Osteoblast (primary cell): ENCODE measurements around the gene PDS5B. TPM values are rescaled to one million over a fixed set of nuclear protein-coding genes. Genes with fewer than 3 reads are reported as not detected.
"Not testable (repeated sequence)": the region's sequence is repeated elsewhere in the genome, so short reads cannot be mapped to it uniquely, and the experiment has no call there.

Source experiments
- DNase-seq: peaks from one replicate; pipeline ENCODE4 v3.0.0; 2011; ENCODE audit warnings: low spot score, mixed read lengths; ENCODE audit not compliant: insufficient read length; ENCODE audit errors: missing footprints
- H2AFZ ChIP-seq: 2 replicates; pipeline ENCODE4 v1.6.0; 2011; ENCODE audit warnings: mild to moderate bottlenecking, low read length
- H3K27ac ChIP-seq: 2 replicates; pipeline ENCODE4 v1.5.1; 2011; ENCODE audit warnings: mild to moderate bottlenecking, low read depth, low read length, moderate library complexity
- H3K27me3 ChIP-seq: 2 replicates; pipeline ENCODE4 v1.6.0; 2012; ENCODE audit warnings: mild to moderate bottlenecking, control low read depth, inconsistent platforms, low read length, moderate library complexity; ENCODE audit not compliant: insufficient read depth
- H3K36me3 ChIP-seq: 2 replicates; pipeline ENCODE4 v1.5.1; 2011; ENCODE audit warnings: mild to moderate bottlenecking, low read length, control low read depth, moderate library complexity; ENCODE audit not compliant: insufficient read depth
- H3K4me1 ChIP-seq: 2 replicates; pipeline ENCODE4 v1.5.1; 2011; ENCODE audit warnings: mild to moderate bottlenecking, low read length, control low read depth, moderate library complexity; ENCODE audit not compliant: insufficient read depth
- H3K4me2 ChIP-seq: 2 replicates; pipeline ENCODE4 v1.6.0; 2011; ENCODE audit warnings: mild to moderate bottlenecking, low read length; ENCODE audit not compliant: insufficient read depth
- H3K4me3 ChIP-seq: fragments of 200-600 bp; sonication (generic); 3 replicates; pipeline ENCODE4 v1.5.1; 2012; ENCODE audit warnings: mild to moderate bottlenecking, low read length, inconsistent platforms; ENCODE audit not compliant: insufficient read depth
- H3K79me2 ChIP-seq: 2 replicates; pipeline ENCODE4 v1.6.0; 2012; ENCODE audit warnings: mild to moderate bottlenecking, low read length, control low read depth, inconsistent platforms; ENCODE audit not compliant: insufficient read depth
- H3K9me3 ChIP-seq: 2 replicates; pipeline ENCODE4 v1.5.1; 2011; ENCODE audit warnings: low read depth, low read length, control low read depth
- H4K20me1 ChIP-seq: 2 replicates; pipeline ENCODE4 v1.6.0; 2012; ENCODE audit warnings: mild to moderate bottlenecking, low read length, control low read depth; ENCODE audit not compliant: insufficient read depth
- CTCF ChIP-seq: IDR thresholded peaks from 2 replicates; pipeline ENCODE4 v1.5.1; 2011; ENCODE audit warnings: mild to moderate bottlenecking, low read depth, low read length, moderate library complexity; ENCODE audit errors: extremely low read depth
- total RNA-seq: library from RNA; depleted of rRNA; stranded (reverse); fragments of >200 nt; gene quantifications from 2 replicates; pipeline ENCODE4 v1.2.3, GENCODE V29; 2012

The PDS5B gene
- total RNA-seq, 1 donor = 23.2 TPM

- TF ChIP-seq CTCF = no peak
- no peak for DNase-seq
- no peak overlapping the region for H2AFZ ChIP-seq
- H3K79me2 ChIP-seq = no peaks in the 10 kb centered on the region
- H3K36me3 ChIP-seq = no peaks in the 10 kb centered on the region
- H4K20me1 ChIP-seq = no peaks in the 10 kb centered on the region
- no peak overlapping the region for H3K4me2 ChIP-seq
- H3K27ac ChIP-seq = no peak overlapping the region
- no peaks in the 10 kb centered on the region for H3K27me3 ChIP-seq
- no peaks in the 10 kb centered on the region for H3K9me3 ChIP-seq
- no peak overlapping the region for H3K4me3 ChIP-seq
- H3K4me1 ChIP-seq = no peaks in the 10 kb centered on the region
Measured at GRCh38 chr13:32553720-32554119, 32.5 kb upstream of the PDS5B start.

GRCh38 chr13:32555613-32556012, 30.6 kb upstream of the PDS5B start:
- no peak for DNase-seq

GRCh38 chr13:32560842-32561241, 25.4 kb upstream of the PDS5B start:
- not testable (repeated sequence) for DNase-seq, H3K4me1 ChIP-seq, H2AFZ ChIP-seq, H3K36me3 ChIP-seq, H3K27me3 ChIP-seq, H3K4me3 ChIP-seq, H4K20me1 ChIP-seq, H3K9me3 ChIP-seq, H3K79me2 ChIP-seq, H3K4me2 ChIP-seq, H3K27ac ChIP-seq

More at GRCh38 chr13:32555613-32556012, 30.6 kb upstream of the PDS5B start:
- H4K20me1 ChIP-seq = no peaks in the 10 kb centered on the region
- no peak overlapping the region for H3K27ac ChIP-seq
- H3K4me2 ChIP-seq = no peak overlapping the region
- no peak overlapping the region for H2AFZ ChIP-seq
- H3K4me1 ChIP-seq = no peaks in the 10 kb centered on the region
- no peaks in the 10 kb centered on the region for H3K36me3 ChIP-seq
- no peaks in the 10 kb centered on the region for H3K27me3 ChIP-seq
- no peak for TF ChIP-seq CTCF
- H3K9me3 ChIP-seq = no peaks in the 10 kb centered on the region
- H3K4me3 ChIP-seq = no peak overlapping the region
- H3K79me2 ChIP-seq = no peaks in the 10 kb centered on the region

- H3K27ac ChIP-seq, H4K20me1 ChIP-seq, H3K4me2 ChIP-seq, H2AFZ ChIP-seq, H3K4me1 ChIP-seq, H3K27me3 ChIP-seq, H3K36me3 ChIP-seq, H3K79me2 ChIP-seq, H3K4me3 ChIP-seq, H3K9me3 ChIP-seq, DNase-seq: not testable (repeated sequence)
Measured at GRCh38 chr13:32575687-32576086, 10.6 kb upstream of the PDS5B start.

GRCh38 chr13:32577032-32577431, 9.2 kb upstream of the PDS5B start:
- no peak overlapping the region for H3K27ac ChIP-seq
- no peaks in the 10 kb centered on the region for H4K20me1 ChIP-seq
- no peaks in the 10 kb centered on the region for H3K4me1 ChIP-seq
- no peak for TF ChIP-seq CTCF
- no peak overlapping the region for H3K4me2 ChIP-seq
- no peak overlapping the region for H3K4me3 ChIP-seq
- H3K79me2 ChIP-seq = no peaks in the 10 kb centered on the region
- no peak overlapping the region for H2AFZ ChIP-seq
- H3K27me3 ChIP-seq = no peaks in the 10 kb centered on the region
- H3K9me3 ChIP-seq = no peaks in the 10 kb centered on the region
- no peak for DNase-seq
- no peaks in the 10 kb centered on the region for H3K36me3 ChIP-seq
